Neuronal stem cell (in vitro differentiated cells): Measurements from ENCODE around the gene KDSR. TPM values are rescaled to one million over a fixed set of nuclear protein-coding genes. Genes with fewer than 3 reads are reported as not detected.

ENCODE experiments used
- DNase-seq: peaks from one replicate; pipeline ENCODE4 v3.0.0-alpha.2; 2013; ENCODE audit warnings: low spot score
- H2AFZ ChIP-seq: one replicate; pipeline ENCODE4 v1.6.1; 2013; ENCODE audit warnings: mild to moderate bottlenecking, low read length, inconsistent platforms
- H2AK5ac ChIP-seq: 2 replicates; pipeline ENCODE4 v1.6.1; 2013; ENCODE audit warnings: low read depth, mild to moderate bottlenecking, inconsistent platforms, low read length, moderate library complexity, mixed read lengths
- H2BK120ac ChIP-seq: 2 replicates; pipeline ENCODE4 v1.6.1; 2013; ENCODE audit warnings: low read depth, mild to moderate bottlenecking, inconsistent platforms, low read length, moderate library complexity, mixed read lengths
- H2BK12ac ChIP-seq: one replicate; pipeline ENCODE4 v1.6.1; 2013; ENCODE audit warnings: low read length, inconsistent platforms
- H2BK15ac ChIP-seq: 2 replicates; pipeline ENCODE4 v1.6.1; 2013; ENCODE audit warnings: mild to moderate bottlenecking, low read length, inconsistent platforms, mixed read lengths
- H2BK5ac ChIP-seq: one replicate; pipeline ENCODE4 v1.6.1; 2013; ENCODE audit warnings: inconsistent platforms, mild to moderate bottlenecking, low read length, moderate library complexity
- H3K14ac ChIP-seq: one replicate; pipeline ENCODE4 v1.6.1; 2013; ENCODE audit warnings: low read length, inconsistent platforms
- H3K18ac ChIP-seq: 2 replicates; pipeline ENCODE4 v1.6.1; 2013; ENCODE audit warnings: low read length, inconsistent platforms
- H3K23ac ChIP-seq: 2 replicates; pipeline ENCODE4 v1.6.1; 2013; ENCODE audit warnings: low read depth, mild to moderate bottlenecking, mixed read lengths, low read length, inconsistent platforms; ENCODE audit not compliant: poor library complexity
- H3K27ac ChIP-seq: replicated peaks from 3 replicates; pipeline ENCODE4 v1.5.1; 2013; ENCODE audit warnings: low read length, inconsistent platforms
- H3K27me3 ChIP-seq, 3 experiments: 2 replicates each; pipeline ENCODE4 v1.6.1; 2013; ENCODE audit warnings: low read length in 3 of 3, mild to moderate bottlenecking in 2 of 3, inconsistent platforms in 1 of 3, low read depth in 1 of 3, mixed read lengths in 1 of 3, moderate library complexity in 1 of 3; ENCODE audit not compliant: control insufficient read depth in 3 of 3, insufficient read depth in 3 of 3
- H3K36me3 ChIP-seq, 2 donors: replicated peaks in 1 of 2; 2 replicates each; pipeline ENCODE4 v1.6.1; 2013; ENCODE audit warnings: low read length in 2 of 2; ENCODE audit not compliant: control insufficient read depth in 2 of 2, insufficient read depth in 2 of 2
- H3K4ac ChIP-seq: 2 replicates; pipeline ENCODE4 v1.6.1; 2013; ENCODE audit warnings: inconsistent platforms, mild to moderate bottlenecking, low read length, moderate library complexity
- H3K4me1 ChIP-seq, 2 donors: 1 replicate in 1 of 2; 2 replicates in 1 of 2; pipeline ENCODE4 v1.6.1; 2013; ENCODE audit warnings: low read length in 2 of 2, low read depth in 1 of 2; ENCODE audit not compliant: control insufficient read depth in 2 of 2, insufficient read depth in 1 of 2
- H3K4me2 ChIP-seq: one replicate; pipeline ENCODE4 v1.6.1; 2013; ENCODE audit warnings: mild to moderate bottlenecking, low read length, inconsistent platforms; ENCODE audit not compliant: insufficient read depth, poor library complexity, severe bottlenecking
- H3K4me3 ChIP-seq, 2 donors: 2 replicates each; pipeline ENCODE4 v1.5.1; 2013; ENCODE audit warnings: low read length in 2 of 2, mild to moderate bottlenecking in 2 of 2, inconsistent platforms in 1 of 2, moderate library complexity in 1 of 2
- H3K79me1 ChIP-seq: one replicate; pipeline ENCODE4 v1.6.1; 2013; ENCODE audit warnings: low read depth, mild to moderate bottlenecking, inconsistent platforms, low read length, moderate library complexity
- H3K9ac ChIP-seq: one replicate; pipeline ENCODE4 v1.6.1; 2013; ENCODE audit warnings: mild to moderate bottlenecking, low read depth, low read length, inconsistent platforms; ENCODE audit not compliant: poor library complexity
- H3K9me3 ChIP-seq, 2 donors: replicated peaks in 1 of 2; 2 replicates each; pipeline versions ENCODE3 to v1.6.1; 2013; ENCODE audit warnings: low read length in 2 of 2, mild to moderate bottlenecking in 2 of 2, inconsistent platforms in 1 of 2, low read depth in 1 of 2, mixed read lengths in 1 of 2, moderate library complexity in 1 of 2; ENCODE audit not compliant: control insufficient read depth in 2 of 2, insufficient read depth in 1 of 2
- H4K8ac ChIP-seq: one replicate; pipeline ENCODE4 v1.6.1; 2013; ENCODE audit warnings: low read depth, mild to moderate bottlenecking, inconsistent platforms, low read length, moderate library complexity
- H4K91ac ChIP-seq: one replicate; pipeline ENCODE4 v1.6.1; 2013; ENCODE audit warnings: low read length, low read depth, mild to moderate bottlenecking, inconsistent platforms; ENCODE audit not compliant: poor library complexity
- WGBS, 2 donors: extraction: QIAGEN DNeasy Blood & Tissue Kit; methylation state at CpG; one replicate each; pipeline ENCODE4 v1.1.7; 2013; ENCODE audit warnings: missing lambda C conversion rate in 2 of 2, mixed read lengths in 1 of 2; ENCODE audit not compliant: insufficient read length in 2 of 2, insufficient replicate concordance in 1 of 2; ENCODE audit errors: extremely low coverage in 2 of 2; 5-methylcytosine and 5-hydroxymethylcytosine counted together
- polyA plus RNA-seq, 2 experiments: library from polyadenylated mRNA; stranded (reverse); fragments of 200-250 nt; gene quantifications; one replicate each; pipeline ENCODE4 v1.2.3, GENCODE V29; 2013

KDSR gene, protein sequence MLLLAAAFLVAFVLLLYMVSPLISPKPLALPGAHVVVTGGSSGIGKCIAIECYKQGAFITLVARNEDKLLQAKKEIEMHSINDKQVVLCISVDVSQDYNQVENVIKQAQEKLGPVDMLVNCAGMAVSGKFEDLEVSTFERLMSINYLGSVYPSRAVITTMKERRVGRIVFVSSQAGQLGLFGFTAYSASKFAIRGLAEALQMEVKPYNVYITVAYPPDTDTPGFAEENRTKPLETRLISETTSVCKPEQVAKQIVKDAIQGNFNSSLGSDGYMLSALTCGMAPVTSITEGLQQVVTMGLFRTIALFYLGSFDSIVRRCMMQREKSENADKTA
- 14.8 TPM for polyA plus RNA-seq (2013, experiment 1 of 2)
- polyA plus RNA-seq (2013, experiment 2 of 2): 15.2 TPM

- H2AFZ ChIP-seq: peak within 1 kb of the TSS; percentile 88
- peaks cover 6 to 7% of the 10 kb centered on the region in 2 donors for H3K9me3 ChIP-seq
- no peak within 1 kb of the TSS for H2BK12ac ChIP-seq
- H3K79me1 ChIP-seq: peaks cover 2% of the 10 kb centered on the region
- peak within 1 kb of the TSS; percentile 98 for H3K27ac ChIP-seq
- peak within 1 kb of the TSS; percentile 65 for H3K4me2 ChIP-seq
- H2BK120ac ChIP-seq: no peak within 1 kb of the TSS
- DNase-seq: peak; percentile 95
- peak within 1 kb of the TSS; percentile 98 for H3K18ac ChIP-seq
- H2AK5ac ChIP-seq: peak within 1 kb of the TSS; percentile 74
- H3K4me1 ChIP-seq: peaks cover 2 to 10% of the 10 kb centered on the region in 2 donors
- H4K8ac ChIP-seq: no peak within 1 kb of the TSS
- H3K36me3 ChIP-seq: peaks cover 2 to 16% of the 10 kb centered on the region in 2 donors
- no CpG with 5 or more reads among the region's 90 CpGs for WGBS, 2 donors
- H3K23ac ChIP-seq: peak within 1 kb of the TSS; percentile 45
- H3K9ac ChIP-seq: peak within 1 kb of the TSS; percentile 90
- H3K27me3 ChIP-seq: no peaks in the 10 kb centered on the region
- H4K91ac ChIP-seq: no peak within 1 kb of the TSS
- peak within 1 kb of the TSS; percentile 83 for H2BK5ac ChIP-seq
- H3K14ac ChIP-seq: peak within 1 kb of the TSS; percentile 84
- H3K4me3 ChIP-seq: peak within 1 kb of the TSS; percentile 64 to 98
- peak within 1 kb of the TSS; percentile 91 for H2BK15ac ChIP-seq
- H3K4ac ChIP-seq: no peak within 1 kb of the TSS
These were observed at the start of gene KDSR for GRCh38 chr18:63367053-63367953. KDSR (minus strand) TSS chr18:63367206; CDS start chr18:63367118, 88 bp downstream.

DNA sequence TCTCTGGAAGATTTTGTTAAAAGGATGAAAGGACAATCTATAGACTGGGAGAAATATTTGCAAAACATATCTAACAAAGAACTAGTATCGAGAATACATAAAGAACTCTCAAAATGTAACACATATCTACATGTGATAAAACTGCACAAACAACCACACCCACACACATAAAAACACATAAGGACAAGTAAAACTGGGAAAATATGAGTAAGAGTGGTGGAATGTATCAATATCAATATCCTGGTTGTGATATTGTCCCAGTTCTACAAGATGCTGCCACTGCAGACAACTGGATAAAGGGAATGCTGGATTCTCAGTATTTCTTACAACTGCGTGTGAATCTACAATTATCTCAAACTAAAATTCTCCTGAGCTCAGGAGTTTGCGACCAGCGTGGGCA, 45.9 kb upstream of the KDSR start:
- no peak overlapping the region for H2BK15ac ChIP-seq
- H3K4me1 ChIP-seq: no peaks in the 10 kb centered on the region
- no peak overlapping the region for H4K91ac ChIP-seq
- no peak overlapping the region for H3K4me3 ChIP-seq
- H3K79me1 ChIP-seq: no peaks in the 10 kb centered on the region
- H2BK12ac ChIP-seq: no peak overlapping the region
- WGBS, 2 donors: no CpG with 5 or more reads among the region's 4 CpGs
- H2AK5ac ChIP-seq: no peak overlapping the region
- no peak overlapping the region for H3K23ac ChIP-seq
- DNase-seq: no peak
- H3K27ac ChIP-seq: no peak overlapping the region
- no peak overlapping the region for H3K9ac ChIP-seq
- H3K4me2 ChIP-seq: no peak overlapping the region
- no peak overlapping the region for H3K18ac ChIP-seq
- H2BK120ac ChIP-seq: no peak overlapping the region
- peaks cover 25 to 92% of the 10 kb centered on the region in 2 donors for H3K36me3 ChIP-seq
- H3K4ac ChIP-seq: no peak overlapping the region
- no peaks in the 10 kb centered on the region for H3K27me3 ChIP-seq
- H4K8ac ChIP-seq: no peak overlapping the region
- no peak overlapping the region for H2BK5ac ChIP-seq
- no peak overlapping the region for H2AFZ ChIP-seq
- no peaks in the 10 kb centered on the region for H3K9me3 ChIP-seq
- H3K14ac ChIP-seq: no peak overlapping the region

DNA sequence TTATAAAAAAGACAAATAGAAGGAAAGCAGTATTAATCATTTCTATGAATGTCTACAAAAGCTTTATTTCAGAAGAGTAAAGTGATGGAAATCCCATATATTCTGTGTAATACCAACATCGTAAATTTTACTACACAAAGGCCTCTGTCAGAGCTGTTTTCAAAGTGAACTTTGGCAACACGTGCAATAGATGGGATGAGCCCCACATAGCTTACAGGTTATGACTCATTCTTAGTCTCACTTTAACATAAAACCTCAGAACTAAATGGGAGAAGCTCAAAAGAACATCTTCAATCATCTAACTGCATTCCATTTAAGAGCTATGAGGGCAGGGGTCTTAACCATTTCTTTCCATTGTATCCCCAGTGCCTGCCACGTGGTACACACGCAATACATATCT, 43.8 kb upstream of the KDSR start:
- H2AK5ac ChIP-seq: no peak overlapping the region
- no peak overlapping the region for H4K91ac ChIP-seq
- H2BK12ac ChIP-seq: no peak overlapping the region
- no peak overlapping the region for H3K23ac ChIP-seq
- no peaks in the 10 kb centered on the region for H3K79me1 ChIP-seq
- no peak overlapping the region for H2AFZ ChIP-seq
- H3K18ac ChIP-seq: no peak overlapping the region
- no peaks in the 10 kb centered on the region for H3K4me1 ChIP-seq
- H3K14ac ChIP-seq: no peak overlapping the region
- H2BK120ac ChIP-seq: no peak overlapping the region
- H3K4ac ChIP-seq: no peak overlapping the region
- no peak for DNase-seq
- no peak overlapping the region for H2BK5ac ChIP-seq
- no peak overlapping the region for H4K8ac ChIP-seq
- no peak overlapping the region for H2BK15ac ChIP-seq
- H3K27me3 ChIP-seq: no peaks in the 10 kb centered on the region
- WGBS, 2 donors: no CpG with 5 or more reads among the region's 4 CpGs
- no peak overlapping the region for H3K4me3 ChIP-seq
- no peak overlapping the region for H3K9ac ChIP-seq
- H3K36me3 ChIP-seq: peaks cover 19 to 92% of the 10 kb centered on the region in 2 donors
- no peaks in the 10 kb centered on the region for H3K9me3 ChIP-seq
- H3K27ac ChIP-seq: no peak overlapping the region
- H3K4me2 ChIP-seq: no peak overlapping the region

DNA sequence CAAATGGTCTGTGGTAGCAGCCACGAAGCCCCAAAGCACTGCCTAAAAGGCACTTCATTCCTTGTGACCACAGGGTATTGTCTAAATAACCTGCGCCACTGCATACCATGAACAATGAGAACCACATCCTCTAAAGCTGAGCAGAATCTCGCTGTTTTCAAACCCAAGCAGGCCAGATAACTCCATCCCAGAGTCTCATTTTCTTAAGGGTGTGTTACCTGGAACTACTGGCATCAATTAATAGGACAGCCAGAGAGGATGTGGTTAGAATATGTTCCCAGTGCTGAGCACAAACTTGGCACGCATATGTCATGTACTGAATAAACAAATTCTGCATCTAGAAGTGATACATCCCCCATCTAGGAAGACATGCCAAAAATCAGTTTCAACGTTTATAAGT, 42.3 kb upstream of the KDSR start:
- Histone ChIP-seq H3K4ac (no peak overlapping the region), H2BK120ac (no peak overlapping the region), H3K18ac (no peak overlapping the region), H3K4me1 (no peaks in the 10 kb centered on the region), H3K23ac (no peak overlapping the region), H2BK15ac (no peak overlapping the region), H3K9ac (no peak overlapping the region), H3K27ac (no peak overlapping the region), H3K4me3 (no peak overlapping the region), H3K27me3 (no peaks in the 10 kb centered on the region), H3K4me2 (no peak overlapping the region), H3K79me1 (no peaks in the 10 kb centered on the region), H2AFZ (no peak overlapping the region), H2AK5ac (no peak overlapping the region), H2BK5ac (no peak overlapping the region), H4K8ac (no peak overlapping the region), H2BK12ac (no peak overlapping the region), H3K9me3 (no peaks in the 10 kb centered on the region), H3K36me3 (peaks cover 11 to 90% of the 10 kb centered on the region in 2 donors), H4K91ac (no peak overlapping the region), H3K14ac (no peak overlapping the region)
- no CpG with 5 or more reads among the region's 5 CpGs for WGBS, 2 donors
- DNase-seq: no peak
